ENCODE data around the gene SNRNP25. TPM values are rescaled to one million over a fixed set of nuclear protein-coding genes. Genes with fewer than 3 reads are reported as not detected.

SNRNP25 gene
- total and polyA plus RNA-seq, 9 of the 15 experiments (the other 6 are each of a cell fraction or from before 2014, with no cell fraction given): 59.0 to 176 (median 108) TPM

DNA sequence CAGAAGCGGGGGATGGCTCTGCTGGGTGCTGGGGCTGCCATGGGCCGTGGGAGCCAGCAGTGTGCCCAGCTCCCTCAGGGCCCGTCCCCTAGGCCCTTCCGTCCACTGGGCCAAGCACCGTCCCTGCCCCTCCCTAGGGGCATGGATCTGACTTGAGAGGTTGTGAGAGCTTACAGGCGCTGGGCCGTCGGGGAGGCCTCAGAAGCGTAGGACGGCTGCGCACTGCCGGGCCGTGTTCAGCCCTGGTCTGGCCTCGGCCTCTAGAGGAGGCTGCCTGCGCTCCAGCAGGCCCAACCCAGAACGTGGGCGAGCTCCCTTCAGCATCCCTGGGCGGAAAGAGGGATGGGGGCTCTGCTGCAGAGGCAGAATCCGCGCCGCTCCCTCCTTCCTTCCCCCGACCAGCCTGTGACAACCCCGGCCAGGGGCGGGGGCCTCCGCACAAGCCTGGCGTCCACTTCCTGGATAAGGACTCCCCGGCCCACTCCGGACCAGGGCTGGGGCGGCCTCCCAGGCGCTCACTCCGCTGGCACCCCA lies 23.7 kb downstream of the SNRNP25 start (continued):
- TF ChIP-seq, protein P1, sequence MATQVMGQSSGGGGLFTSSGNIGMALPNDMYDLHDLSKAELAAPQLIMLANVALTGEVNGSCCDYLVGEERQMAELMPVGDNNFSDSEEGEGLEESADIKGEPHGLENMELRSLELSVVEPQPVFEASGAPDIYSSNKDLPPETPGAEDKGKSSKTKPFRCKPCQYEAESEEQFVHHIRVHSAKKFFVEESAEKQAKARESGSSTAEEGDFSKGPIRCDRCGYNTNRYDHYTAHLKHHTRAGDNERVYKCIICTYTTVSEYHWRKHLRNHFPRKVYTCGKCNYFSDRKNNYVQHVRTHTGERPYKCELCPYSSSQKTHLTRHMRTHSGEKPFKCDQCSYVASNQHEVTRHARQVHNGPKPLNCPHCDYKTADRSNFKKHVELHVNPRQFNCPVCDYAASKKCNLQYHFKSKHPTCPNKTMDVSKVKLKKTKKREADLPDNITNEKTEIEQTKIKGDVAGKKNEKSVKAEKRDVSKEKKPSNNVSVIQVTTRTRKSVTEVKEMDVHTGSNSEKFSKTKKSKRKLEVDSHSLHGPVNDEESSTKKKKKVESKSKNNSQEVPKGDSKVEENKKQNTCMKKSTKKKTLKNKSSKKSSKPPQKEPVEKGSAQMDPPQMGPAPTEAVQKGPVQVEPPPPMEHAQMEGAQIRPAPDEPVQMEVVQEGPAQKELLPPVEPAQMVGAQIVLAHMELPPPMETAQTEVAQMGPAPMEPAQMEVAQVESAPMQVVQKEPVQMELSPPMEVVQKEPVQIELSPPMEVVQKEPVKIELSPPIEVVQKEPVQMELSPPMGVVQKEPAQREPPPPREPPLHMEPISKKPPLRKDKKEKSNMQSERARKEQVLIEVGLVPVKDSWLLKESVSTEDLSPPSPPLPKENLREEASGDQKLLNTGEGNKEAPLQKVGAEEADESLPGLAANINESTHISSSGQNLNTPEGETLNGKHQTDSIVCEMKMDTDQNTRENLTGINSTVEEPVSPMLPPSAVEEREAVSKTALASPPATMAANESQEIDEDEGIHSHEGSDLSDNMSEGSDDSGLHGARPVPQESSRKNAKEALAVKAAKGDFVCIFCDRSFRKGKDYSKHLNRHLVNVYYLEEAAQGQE (IDR thresholded peaks at IDR 0.05; ENCODE audit: borderline replicate concordance): no peak
- TF ChIP-seq, protein P1 (CRISPR knock-in tag; IDR thresholded peaks at IDR 0.05; ENCODE audit: low read depth): peak; percentile 40; the same call in 1 of the 2 replicates
- peak; percentile 16; the same call in 1 of the 2 replicates for TF ChIP-seq TARDBP (IDR thresholded peaks at IDR 0.05)
- no peak for TF ChIP-seq ZNF589 (CRISPR knock-in tag; IDR thresholded peaks at IDR 0.05; ENCODE audit: low read depth)
- TF ChIP-seq ARNT (IDR thresholded peaks at IDR 0.05): no peak
- TF ChIP-seq NEUROD1 (IDR thresholded peaks at IDR 0.05; ENCODE audit: borderline replicate concordance, low read depth, low read length, partially characterized antibody): no peak
- no peak for TF ChIP-seq RFX5 (IDR thresholded peaks at IDR 0.05; ENCODE audit: low read depth, low read length)
- TF ChIP-seq, protein P2, sequence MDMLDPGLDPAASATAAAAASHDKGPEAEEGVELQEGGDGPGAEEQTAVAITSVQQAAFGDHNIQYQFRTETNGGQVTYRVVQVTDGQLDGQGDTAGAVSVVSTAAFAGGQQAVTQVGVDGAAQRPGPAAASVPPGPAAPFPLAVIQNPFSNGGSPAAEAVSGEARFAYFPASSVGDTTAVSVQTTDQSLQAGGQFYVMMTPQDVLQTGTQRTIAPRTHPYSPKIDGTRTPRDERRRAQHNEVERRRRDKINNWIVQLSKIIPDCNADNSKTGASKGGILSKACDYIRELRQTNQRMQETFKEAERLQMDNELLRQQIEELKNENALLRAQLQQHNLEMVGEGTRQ (CRISPR knock-in tag; IDR thresholded peaks at IDR 0.05): no peak
- TF ChIP-seq BCL6 (CRISPR knock-in tag; IDR thresholded peaks at IDR 0.05): no peak
- TF ChIP-seq CXXC5 (CRISPR knock-in tag; IDR thresholded peaks at IDR 0.05): peak; percentile 43; the same call in 1 of the 2 replicates
- peak; percentile 56; the same call in 1 of the 2 replicates for TF ChIP-seq ERF (CRISPR knock-in tag; IDR thresholded peaks at IDR 0.05)
- no peak for TF ChIP-seq STAT5B (CRISPR knock-in tag; IDR thresholded peaks at IDR 0.05)
- TF ChIP-seq POLR2H (tag; IDR thresholded peaks at IDR 0.05; ENCODE audit: low read depth): no peak
- TF ChIP-seq MCM7 (IDR thresholded peaks at IDR 0.05): no peak
- TF ChIP-seq BHLHE40 (IDR thresholded peaks at IDR 0.05; ENCODE audit: low read length): peak; percentile 53
- TF ChIP-seq, protein P3, sequence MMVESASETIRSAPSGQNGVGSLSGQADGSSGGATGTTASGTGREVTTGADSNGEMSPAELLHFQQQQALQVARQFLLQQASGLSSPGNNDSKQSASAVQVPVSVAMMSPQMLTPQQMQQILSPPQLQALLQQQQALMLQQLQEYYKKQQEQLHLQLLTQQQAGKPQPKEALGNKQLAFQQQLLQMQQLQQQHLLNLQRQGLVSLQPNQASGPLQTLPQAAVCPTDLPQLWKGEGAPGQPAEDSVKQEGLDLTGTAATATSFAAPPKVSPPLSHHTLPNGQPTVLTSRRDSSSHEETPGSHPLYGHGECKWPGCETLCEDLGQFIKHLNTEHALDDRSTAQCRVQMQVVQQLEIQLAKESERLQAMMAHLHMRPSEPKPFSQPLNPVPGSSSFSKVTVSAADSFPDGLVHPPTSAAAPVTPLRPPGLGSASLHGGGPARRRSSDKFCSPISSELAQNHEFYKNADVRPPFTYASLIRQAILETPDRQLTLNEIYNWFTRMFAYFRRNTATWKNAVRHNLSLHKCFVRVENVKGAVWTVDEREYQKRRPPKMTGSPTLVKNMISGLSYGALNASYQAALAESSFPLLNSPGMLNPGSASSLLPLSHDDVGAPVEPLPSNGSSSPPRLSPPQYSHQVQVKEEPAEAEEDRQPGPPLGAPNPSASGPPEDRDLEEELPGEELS (CRISPR knock-in tag; IDR thresholded peaks at IDR 0.05; ENCODE audit: borderline replicate concordance): no peak
- TF ChIP-seq TCF7L2 (IDR thresholded peaks at IDR 0.05; ENCODE audit: low read depth, low read length): no peak
- 0 out of 2 replicates have a peak, but pooled peaks have one; percentile 44 for TF ChIP-seq NR3C1 (CRISPR knock-in tag; IDR thresholded peaks at IDR 0.05)
- no peak for TF ChIP-seq HNRNPL (IDR thresholded peaks at IDR 0.05; ENCODE audit: low read depth, low read length)
- no peak for TF ChIP-seq TCFL5 (CRISPR knock-in tag; conservative IDR thresholded peaks at IDR 0.05)
